ES-I3 (cell line): Measurements from ENCODE around the gene CLTA.
A peak's percentile ranks its signal among the peaks of the same experiment; 100 is the strongest.

Experiments used
- H3K36me3 ChIP-seq: 2 replicates; pipeline ENCODE4 v1.6.1; 2013; ENCODE audit warnings: mild to moderate bottlenecking, low read length, control low read depth, moderate library complexity; ENCODE audit not compliant: insufficient read depth
- H3K4me1 ChIP-seq: 2 replicates; pipeline ENCODE4 v1.6.1; 2013; ENCODE audit warnings: mild to moderate bottlenecking, control low read depth, low read length; ENCODE audit not compliant: insufficient read depth
- H3K9ac ChIP-seq: 2 replicates; pipeline ENCODE4 v1.6.1; 2013; ENCODE audit warnings: low read depth, mild to moderate bottlenecking, low read length, moderate library complexity
- H3K9me3 ChIP-seq: 2 replicates; pipeline ENCODE4 v1.6.1; 2013; ENCODE audit warnings: mild to moderate bottlenecking, low read length, moderate library complexity; ENCODE audit not compliant: control insufficient read depth, insufficient read depth

Gene CLTA

DNA sequence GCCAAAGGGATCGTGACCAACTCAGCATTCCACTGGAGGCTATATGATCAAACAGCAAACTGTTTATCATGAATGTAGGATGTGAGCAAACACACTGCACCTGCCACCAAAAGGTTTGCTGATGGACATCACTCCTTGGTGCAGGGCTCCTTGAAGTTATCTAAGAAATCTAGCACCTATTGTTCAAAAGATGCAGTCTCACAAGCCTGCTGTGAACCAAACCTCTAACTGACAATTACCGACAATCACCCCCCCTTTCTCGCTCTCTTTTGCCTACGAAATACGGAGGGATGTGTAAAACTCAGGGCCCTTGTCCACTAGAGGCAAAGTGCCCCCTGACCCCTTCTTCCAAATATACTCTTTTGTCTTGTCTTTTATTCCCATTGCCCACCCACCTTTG is 2.5 kb upstream of the CLTA start:
- no peaks in the 10 kb centered on the region for H3K36me3 ChIP-seq
- H3K4me1 ChIP-seq: peaks cover 19% of the 10 kb centered on the region
- H3K9me3 ChIP-seq: no peaks in the 10 kb centered on the region
- H3K9ac ChIP-seq: no peak overlapping the region

DNA sequence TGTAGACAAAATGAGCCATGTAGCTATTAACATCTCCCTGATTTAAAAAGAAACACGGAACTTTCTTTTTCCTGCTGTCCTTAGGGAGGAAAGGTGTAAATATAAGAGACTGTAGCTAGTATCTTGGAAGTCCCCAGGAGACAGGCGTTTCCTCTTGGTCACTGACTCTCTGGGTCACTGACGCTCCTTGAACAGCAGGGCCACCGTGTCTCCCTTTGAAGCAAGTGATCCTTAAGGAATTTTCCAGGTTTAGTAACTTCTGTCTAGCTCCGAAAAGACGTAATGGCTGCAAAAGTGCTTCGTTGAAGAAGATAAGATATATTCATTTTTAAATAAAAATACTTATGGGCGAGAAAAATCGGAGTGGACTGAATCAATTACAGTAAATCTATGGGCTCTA is 745 bp upstream of the CLTA start:
- Histone ChIP-seq H3K9ac (peak overlapping the region; percentile 85), H3K36me3 (no peaks in the 10 kb centered on the region), H3K4me1 (peaks cover 20% of the 10 kb centered on the region), H3K9me3 (no peaks in the 10 kb centered on the region)

DNA sequence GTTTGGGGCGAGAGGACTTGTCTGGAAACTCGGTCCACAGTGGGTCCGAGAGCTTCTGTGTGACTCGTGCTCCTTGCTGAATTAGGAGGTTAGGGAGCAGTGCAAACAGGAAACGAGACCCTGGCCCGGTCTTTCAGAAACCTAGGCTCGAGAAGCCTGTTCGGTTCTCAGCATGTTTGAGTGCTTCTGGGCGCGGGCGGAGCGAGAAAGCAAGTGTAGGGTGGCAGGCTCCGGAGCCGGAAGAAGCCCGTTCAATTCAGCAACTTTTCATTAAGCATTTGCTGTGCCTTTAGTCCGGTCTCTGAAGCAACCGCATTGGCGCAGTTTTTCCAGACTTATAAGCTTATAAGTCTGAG is 547 bp downstream of the CLTA start:
- H3K36me3 ChIP-seq: no peaks in the 10 kb centered on the region
- peaks cover 20% of the 10 kb centered on the region for H3K4me1 ChIP-seq
- H3K9me3 ChIP-seq: no peaks in the 10 kb centered on the region
- peak overlapping the region; percentile 85 for H3K9ac ChIP-seq

GRCh38 chr9:36191686-36192085 is 965 bp downstream of the CLTA start:
- H3K9ac ChIP-seq: peak overlapping the region; percentile 85
- peaks cover 20% of the 10 kb centered on the region for H3K4me1 ChIP-seq
- H3K36me3 ChIP-seq: no peaks in the 10 kb centered on the region
- H3K9me3 ChIP-seq: no peaks in the 10 kb centered on the region

DNA sequence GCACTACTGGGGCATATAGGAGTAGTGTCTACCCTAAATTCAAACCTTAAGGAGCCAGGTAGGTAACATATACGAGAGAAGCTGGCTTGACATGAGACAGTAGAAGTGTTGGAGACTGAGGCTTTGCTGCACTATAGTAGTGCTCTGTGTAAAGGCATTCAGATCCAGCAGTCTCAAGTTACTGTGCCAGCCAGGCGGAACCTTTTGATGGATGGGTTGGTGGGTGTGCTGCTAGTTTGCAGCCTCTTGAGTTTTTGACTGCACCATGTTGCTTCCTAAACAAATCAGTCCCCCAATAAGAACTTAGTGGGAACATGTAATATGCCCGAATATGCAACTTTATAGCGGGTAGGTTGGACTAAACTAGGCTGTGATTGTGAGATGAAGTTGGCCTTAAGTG is 1.5 kb downstream of the CLTA start:
- Histone ChIP-seq H3K36me3 (0 out of 2 replicates have a peak, but pooled peaks cover under 1% of the 10 kb centered on the region), H3K9me3 (no peaks in the 10 kb centered on the region), H3K9ac (peak overlapping the region; percentile 85), H3K4me1 (peaks cover 18% of the 10 kb centered on the region)

DNA sequence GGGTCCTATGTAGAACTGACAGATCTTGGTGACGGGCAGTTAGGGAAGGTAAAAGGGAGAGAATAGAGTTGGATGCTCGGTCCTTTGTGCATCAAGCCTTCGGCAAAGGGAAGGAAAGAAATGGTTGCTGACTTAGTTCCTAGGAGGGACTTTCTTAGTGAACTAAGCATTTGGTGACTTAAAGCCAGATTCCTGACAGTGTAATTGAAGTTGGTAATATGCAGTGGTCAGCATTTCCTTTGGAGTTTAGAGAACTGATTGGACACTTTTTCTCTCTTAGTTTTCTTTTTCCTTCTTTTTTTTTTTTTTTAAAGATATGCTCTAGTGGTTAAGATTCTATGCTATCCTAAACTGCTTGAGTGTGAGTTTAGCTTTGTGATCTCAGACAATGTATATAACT is 2.3 kb downstream of the CLTA start:
- H3K4me1 ChIP-seq: peaks cover 14% of the 10 kb centered on the region
- H3K9ac ChIP-seq: peak overlapping the region; percentile 85; the same call in 1 of the 2 replicates
- H3K9me3 ChIP-seq: no peaks in the 10 kb centered on the region
- 0 out of 2 replicates have a peak, but pooled peaks cover 3% of the 10 kb centered on the region for H3K36me3 ChIP-seq

DNA sequence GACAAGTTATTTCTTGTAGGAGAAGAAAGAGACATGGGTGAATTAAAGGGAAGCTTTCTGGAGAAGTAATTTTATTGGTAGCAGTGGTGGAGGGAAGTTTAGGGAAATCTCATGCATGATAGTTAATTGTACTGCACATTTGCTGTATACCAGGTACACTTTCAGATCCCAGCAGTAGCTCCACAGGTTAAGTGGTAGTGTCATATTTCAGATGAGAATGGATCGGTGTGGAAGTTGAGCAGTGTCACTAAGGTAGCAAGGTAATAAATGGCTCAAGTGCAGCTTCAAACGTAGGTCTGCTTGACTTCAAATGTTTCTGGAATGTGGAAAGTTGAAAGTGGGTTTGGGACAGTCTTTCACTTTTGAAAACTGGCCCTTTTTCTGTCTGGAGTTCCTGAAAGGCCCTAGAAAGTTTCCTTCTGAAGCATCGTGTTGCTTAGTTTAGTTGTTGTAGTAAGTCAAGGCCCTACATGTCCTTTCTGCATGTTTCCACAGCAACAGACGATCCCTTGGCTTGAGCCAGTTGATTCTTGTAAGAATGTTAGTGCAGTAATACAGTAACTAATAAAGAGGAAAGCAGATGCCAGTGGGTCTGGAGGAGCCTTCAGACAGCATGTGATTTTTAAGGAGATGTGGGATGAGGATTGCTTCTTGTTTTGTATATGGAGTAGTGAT is 3.7 kb downstream of the CLTA start:
- Histone ChIP-seq H3K4me1 (peaks cover 14% of the 10 kb centered on the region), H3K9me3 (no peaks in the 10 kb centered on the region), H3K36me3 (peaks cover 9% of the 10 kb centered on the region), H3K9ac (no peak overlapping the region)

DNA sequence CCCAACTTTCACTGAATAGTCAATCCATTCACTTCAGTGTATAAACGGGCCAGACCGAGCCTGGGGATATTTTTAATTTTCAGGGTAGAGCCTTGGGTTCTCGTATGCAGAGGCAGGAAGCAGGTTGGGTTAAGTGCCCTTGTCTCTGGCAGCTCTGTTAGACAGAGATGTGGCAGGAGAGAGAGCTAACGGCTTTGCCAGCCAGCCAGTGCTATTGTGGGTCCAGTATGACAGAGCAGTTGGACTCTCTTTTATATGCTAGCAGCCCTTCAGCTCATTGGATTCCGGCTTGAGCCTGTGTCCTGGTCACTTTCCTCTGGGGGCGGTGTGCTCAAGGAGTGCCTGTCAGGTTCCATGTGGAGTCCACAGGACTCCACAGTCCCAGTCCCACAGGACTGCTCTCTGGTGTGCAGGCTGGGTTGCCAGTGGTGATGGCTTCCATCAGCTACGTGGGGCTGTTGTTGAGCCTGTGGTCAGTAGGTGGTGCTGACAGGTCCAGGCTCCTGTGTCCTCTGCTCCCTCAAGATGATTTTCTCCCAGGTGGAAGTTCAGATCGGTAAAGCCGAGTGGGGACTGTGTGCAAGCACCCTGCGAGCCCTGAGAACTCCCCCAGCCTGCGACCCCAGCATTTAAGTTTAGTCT is 14.3 kb downstream of the CLTA start:
- Histone ChIP-seq H3K36me3 (peaks cover 45% of the 10 kb centered on the region), H3K9ac (no peak overlapping the region), H3K9me3 (no peaks in the 10 kb centered on the region), H3K4me1 (no peaks in the 10 kb centered on the region)

DNA sequence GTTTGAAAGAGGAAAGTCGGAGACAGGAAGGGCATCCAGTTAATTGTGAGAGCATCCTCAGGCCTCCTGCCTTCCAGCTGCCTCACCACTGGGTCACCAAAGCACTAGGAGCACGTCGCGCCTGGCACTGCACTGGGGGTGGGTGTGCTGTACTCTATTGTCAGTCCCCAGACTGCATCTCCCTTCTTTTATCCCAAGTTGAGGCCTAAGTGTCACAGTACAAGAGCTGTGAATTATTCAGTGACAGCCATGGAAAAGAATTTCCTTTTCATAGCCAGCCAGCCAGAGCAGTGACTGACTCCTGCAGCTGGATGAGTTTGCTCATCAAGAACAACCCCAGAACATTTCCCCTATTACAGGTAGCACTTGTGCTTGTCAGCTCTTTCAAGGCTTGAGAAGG is 16.3 kb downstream of the CLTA start:
- no peak overlapping the region for H3K9ac ChIP-seq

DNA sequence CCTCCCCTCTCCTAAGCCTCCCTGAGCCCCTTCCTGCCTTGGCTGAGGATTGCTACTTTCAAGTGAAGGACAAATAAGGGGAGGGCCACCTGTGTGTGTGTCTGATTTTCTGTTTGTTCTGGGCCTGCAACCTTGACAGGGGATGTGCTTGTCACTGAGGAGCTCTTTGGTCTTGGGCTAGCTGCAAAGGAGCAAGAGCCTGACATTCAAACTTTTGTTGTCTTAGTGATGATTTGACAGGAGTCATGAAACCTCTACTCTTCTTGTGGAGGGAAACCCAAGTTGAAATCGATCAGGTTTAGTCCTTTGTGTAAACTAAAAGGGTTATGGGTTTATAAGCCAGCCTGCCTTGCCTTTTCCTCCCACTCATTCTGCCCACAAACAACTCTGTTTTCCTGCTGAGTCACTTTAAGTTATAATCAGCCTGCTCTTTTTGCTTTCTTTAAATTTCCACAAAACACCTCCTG is 16.9 kb downstream of the CLTA start:
- H3K9ac ChIP-seq: no peak overlapping the region
- peaks cover 41% of the 10 kb centered on the region for H3K36me3 ChIP-seq
- H3K9me3 ChIP-seq: no peaks in the 10 kb centered on the region

More for the DNA sequence above, 16.3 kb downstream of the CLTA start:
- Histone ChIP-seq H3K36me3 (peaks cover 45% of the 10 kb centered on the region), H3K4me1 (no peaks in the 10 kb centered on the region), H3K9me3 (no peaks in the 10 kb centered on the region)

DNA sequence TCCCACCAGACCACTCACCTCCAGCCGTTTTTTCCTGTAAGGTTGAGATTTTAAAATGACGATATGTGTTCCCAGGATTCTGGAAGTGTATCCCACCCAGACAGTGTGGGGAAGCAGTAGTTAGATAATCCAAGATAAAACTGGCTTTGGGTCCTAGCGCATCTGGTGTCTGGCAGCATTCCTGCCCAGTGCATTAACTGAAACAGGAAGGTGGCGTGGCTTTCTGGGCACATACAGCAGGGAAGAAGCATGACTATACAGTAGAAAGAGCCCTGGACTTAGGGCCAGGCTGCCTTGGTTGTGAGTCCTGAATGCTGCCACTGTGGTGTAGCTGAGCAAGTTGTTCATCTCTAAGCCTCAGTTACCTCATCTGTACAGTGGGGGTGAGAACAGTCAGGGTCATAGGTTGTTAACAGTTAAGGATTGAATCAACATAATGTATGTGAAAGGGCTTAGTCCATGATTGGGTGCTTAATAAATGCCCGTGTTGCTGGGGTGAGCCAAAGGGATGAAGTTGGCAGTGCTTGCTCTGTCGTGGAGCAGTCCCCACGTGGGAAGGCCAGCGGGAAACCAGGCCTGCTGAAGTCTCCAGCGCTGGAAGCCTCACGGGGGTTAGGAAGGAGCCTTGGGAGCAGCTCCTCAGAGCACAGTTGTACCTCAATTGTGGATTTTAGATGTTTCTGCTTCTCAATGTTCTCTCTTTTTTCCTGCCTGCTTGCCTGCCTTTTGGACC is 18.0 kb downstream of the CLTA start:
- Histone ChIP-seq H3K9ac (no peak overlapping the region), H3K36me3 (peaks cover 40% of the 10 kb centered on the region), H3K9me3 (no peaks in the 10 kb centered on the region), H3K4me1 (no peaks in the 10 kb centered on the region)

More for the DNA sequence above, 16.9 kb downstream of the CLTA start:
- H3K4me1 ChIP-seq: no peaks in the 10 kb centered on the region

DNA sequence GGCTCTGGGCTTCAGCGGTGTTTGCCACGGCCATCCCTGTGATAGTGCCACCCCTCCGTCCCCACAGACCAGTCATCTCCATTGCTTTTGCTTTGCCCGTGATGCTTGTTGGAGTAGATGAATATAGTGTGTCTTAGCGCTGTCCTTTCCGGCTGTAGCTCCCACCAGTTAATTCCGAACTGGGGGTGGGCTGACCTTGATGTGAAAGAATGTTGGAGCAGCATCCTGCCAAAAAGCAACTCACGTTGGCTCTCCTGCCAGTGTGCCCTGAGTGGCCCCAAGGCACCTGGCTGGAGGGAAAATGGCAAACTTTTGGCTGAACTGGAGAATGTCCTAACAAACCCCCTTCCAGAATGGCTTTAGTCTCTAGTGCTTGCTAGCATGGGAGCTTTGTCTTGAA is 20.0 kb downstream of the CLTA start:
- Histone ChIP-seq H3K9me3 (no peaks in the 10 kb centered on the region), H3K36me3 (peaks cover 25% of the 10 kb centered on the region), H3K9ac (no peak overlapping the region), H3K4me1 (no peaks in the 10 kb centered on the region)

- Histone ChIP-seq H3K4me1 (no peaks in the 10 kb centered on the region), H3K36me3 (peaks cover 18% of the 10 kb centered on the region), H3K9me3 (no peaks in the 10 kb centered on the region), H3K9ac (no peak overlapping the region)
Observed at GRCh38 chr9:36211510-36211909, 20.8 kb downstream of the CLTA start.

GRCh38 chr9:36213387-36213786 is 22.7 kb downstream of the CLTA start:
- Histone ChIP-seq H3K9me3 (no peaks in the 10 kb centered on the region), H3K4me1 (no peaks in the 10 kb centered on the region), H3K36me3 (peaks cover 18% of the 10 kb centered on the region), H3K9ac (no peak overlapping the region)

DNA sequence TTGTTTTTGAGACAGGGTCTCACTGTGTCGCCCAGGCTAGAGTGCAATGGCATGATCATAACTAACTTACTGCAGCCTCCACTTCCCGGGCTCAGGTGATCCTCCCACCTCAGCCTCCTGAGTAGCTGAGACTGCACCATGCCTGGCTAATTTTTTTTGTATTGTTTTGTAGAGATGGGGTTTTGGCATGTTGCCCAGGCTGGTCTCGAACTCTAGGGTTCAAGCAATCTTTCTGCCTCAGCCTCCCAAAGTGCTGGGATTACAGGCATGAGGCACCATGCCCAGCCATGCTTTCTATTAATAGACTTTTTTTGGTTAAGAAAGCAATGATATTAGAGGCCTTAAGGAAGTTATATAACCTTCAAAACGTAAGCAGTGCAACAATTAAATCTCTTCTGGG is 23.3 kb downstream of the CLTA start:
- no peaks in the 10 kb centered on the region for H3K4me1 ChIP-seq
- no peak overlapping the region for H3K9ac ChIP-seq
- H3K36me3 ChIP-seq: peaks cover 21% of the 10 kb centered on the region
- no peaks in the 10 kb centered on the region for H3K9me3 ChIP-seq
